M059J (cell line): Measurements from ENCODE around the gene SLC25A34. TPM values are rescaled to one million over a fixed set of nuclear protein-coding genes. Genes with fewer than 3 reads are reported as not detected.

ENCODE experiments used
- DNase-seq: peaks from one replicate; pipeline ENCODE4 v3.0.0-alpha.2; 2012; ENCODE audit warnings: low read depth
- total RNA-seq: library from RNA; depleted of rRNA; stranded (reverse); fragments of >200 nt; shearing (Covaris generic); gene quantifications from 2 replicates; pipeline ENCODE4 v1.2.3, GENCODE V29; 2014

Gene SLC25A34
- total RNA-seq, 1 experiment from 2014 or later = 0.27 TPM

DNA sequence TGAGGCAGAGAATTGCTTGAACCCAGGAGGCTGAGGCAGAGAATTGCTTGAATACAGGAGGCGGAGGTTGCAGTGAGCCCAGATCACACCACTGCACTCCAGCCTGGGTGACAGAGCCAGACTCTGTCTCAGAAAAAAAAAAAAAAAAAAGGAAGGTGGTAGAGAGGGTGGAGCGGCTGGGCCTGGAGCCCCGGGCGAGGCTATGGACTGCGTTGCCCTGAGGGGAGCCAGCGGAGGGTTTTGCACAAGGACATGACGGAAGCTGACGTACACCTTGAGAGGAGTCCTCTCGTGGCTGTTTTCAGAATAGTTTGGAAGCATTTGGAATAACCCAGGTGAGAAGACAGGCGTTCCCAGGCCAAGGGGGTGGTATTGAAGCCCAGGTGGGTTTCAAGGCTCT lies 15.7 kb downstream of the SLC25A34 start:
- no peak for DNase-seq

DNA sequence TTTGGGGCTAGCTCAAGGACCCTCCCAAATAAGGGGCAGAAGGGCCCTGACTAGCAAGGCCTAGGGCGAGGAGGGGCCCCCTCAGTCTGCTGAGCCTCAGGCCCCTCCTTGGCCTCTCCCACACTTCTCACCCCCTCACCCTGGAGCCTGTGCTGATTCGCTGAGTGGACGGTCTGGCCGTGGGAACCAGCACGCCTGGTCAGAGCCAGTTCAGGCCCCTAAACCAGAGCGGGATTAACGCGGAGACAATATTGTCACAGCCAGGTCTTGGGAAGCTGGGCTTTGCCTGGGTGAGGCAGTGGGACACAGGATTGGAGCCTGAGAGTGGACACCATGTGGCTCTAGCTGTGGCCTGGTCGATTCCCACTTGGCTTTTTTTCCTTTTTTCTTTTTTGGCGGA lies 17.7 kb downstream of the SLC25A34 start:
- no peak for DNase-seq

DNA sequence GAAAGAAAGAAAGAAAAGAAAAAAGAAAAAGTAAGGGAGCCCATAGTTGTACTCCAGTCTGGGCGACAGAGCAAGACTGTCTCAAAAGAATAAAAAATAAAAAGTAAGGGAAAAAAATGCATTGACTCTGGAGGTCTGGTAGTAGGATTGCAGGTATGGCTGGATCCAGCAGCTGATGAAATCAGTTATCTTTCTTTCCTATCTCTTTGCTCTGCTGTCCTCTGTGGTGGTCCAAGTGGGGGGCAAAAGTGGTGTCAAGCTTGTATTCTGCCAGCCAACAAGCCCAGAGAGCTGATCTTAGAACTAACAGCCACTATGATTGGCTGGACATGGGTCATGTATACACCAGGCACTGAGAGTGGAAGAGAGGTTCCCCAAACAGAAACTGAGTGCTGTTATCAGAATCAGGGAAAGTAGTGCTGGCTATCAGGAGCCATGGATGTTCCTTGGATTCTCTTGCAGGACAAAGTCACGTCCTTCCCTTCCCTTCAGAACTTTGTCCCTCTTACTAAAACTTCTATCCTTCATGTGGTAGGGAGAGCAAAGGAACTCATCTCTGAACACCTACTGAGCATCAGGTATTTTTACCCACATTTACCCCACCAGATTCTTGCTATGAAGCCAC lies 19.1 kb downstream of the SLC25A34 start:
- DNase-seq = no peak

DNA sequence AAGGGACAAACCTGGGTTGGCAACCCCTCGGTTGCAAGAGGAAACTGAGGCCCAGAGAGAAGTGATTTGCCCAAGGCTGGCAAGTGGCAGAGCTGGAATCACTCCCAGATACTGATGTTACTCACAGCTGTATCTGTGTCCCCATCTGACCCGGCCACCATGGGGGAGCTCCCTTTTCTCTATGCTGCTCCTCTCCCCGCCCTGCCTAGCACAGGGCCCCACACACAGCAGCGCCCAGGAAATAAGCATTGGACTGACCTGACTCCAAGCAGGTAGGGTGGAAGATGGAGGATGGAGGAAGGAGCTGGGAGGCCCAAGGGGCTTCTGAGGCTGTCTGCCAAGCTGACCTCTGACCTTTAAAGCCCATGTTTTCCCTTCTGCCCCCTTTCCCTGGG lies 19.6 kb downstream of the SLC25A34 start:
- DNase-seq = peak; percentile 52

DNA sequence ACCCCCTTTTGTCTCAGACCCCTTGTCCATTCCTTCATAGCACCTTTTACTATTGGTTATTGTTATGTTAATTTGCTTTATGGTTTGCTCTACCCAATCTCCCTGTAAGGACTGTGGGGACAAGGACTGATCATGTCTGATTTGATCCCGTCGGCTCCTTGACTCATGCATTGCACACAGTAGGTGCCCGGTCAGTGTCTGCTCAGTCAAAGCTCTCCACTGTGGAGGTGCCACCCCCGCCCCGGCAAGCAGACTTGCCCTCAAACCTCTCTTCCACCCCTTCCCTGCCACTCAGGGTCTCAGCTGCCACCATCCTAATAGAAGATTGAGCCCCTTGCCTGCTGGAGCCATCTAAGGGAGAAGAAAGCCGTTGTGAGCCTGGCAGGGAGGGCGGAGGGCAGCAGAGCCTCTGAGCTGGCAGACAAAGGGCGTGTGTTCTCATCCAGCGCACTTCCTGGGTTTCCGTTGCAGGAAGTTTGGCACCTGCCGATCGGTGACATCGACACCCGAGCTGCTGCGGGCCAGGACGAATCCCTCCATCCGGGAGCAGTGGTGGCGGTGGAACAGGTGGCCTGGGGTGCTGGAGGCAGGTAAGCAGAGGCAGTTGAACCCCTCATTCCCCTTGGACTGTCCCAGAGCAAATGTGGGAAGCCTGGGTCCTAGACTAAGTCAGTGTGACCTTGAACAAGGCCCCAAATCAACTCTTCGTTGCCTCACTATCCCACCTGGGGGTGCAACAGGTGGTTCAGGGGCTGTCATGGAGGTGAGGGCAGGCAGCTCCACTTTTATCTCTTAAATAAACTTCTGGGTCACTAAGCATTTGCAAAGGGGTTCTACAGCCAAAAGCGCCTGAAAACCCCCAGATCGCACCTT lies 20.3 kb downstream of the SLC25A34 start:
- peak; percentile 35 for DNase-seq

DNA sequence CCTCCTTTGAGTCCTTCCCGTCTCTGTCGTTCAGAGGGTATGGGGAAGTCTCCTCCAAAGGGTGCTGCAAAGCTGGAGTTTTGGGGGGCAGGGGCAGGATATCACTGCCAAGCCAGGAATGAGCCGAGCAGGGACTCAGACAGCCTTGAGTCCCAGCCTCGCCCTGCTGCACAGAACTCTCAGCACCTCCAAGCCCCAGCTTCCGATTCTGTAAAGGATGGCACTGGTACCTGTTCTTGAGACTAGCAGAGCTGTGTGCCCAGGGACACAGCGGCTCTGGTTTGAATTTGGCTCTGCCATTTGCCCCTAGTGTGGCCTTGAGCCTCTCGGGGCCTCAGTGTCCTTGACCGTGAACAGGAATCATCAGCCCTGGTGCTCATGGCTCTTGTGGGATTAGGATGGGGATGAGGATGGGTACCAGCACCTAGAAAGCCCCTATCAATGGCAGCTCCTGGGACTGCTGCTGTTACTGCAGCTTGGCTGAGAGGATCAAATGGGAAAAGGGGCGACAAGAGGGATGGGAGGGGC lies 21.0 kb downstream of the SLC25A34 start:
- DNase-seq = no peak

DNA sequence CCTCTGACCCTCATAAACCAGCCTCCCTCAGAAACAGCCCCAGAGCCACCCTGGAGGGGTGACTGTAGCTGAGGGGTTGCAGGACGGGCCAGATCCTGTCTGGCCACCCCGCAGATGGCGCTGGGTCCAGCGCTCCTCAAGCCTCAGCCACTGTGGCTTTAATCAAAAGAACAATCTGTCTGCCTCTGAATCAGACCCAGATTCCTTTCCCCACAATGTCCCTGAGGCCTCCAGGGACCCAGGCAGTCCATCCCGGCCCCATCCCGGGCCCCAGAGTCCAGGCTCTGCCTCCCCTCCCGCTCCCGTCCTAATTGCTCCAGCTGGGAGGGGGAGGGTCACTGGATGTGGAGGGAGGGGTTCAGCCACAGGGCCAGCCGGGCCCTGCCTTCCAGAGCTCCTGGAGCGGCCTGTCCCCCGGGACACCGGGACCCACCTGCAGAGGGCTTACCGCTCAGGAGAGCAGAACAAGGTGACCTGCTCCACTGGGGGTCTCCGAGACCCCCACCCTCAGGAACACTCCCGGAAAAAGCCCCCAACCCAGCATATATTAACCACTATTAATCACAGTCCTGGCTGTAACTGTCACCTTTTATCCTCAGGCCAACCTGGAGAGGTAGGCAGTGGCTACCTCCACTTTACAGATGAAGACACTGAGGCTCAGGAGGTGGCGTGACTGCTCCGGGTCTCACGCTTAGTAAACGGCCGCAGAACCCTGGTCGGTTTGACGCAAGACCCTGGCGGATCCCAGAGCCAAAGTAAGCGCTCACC lies 21.7 kb downstream of the SLC25A34 start:
- DNase-seq = peak; percentile 88

DNA sequence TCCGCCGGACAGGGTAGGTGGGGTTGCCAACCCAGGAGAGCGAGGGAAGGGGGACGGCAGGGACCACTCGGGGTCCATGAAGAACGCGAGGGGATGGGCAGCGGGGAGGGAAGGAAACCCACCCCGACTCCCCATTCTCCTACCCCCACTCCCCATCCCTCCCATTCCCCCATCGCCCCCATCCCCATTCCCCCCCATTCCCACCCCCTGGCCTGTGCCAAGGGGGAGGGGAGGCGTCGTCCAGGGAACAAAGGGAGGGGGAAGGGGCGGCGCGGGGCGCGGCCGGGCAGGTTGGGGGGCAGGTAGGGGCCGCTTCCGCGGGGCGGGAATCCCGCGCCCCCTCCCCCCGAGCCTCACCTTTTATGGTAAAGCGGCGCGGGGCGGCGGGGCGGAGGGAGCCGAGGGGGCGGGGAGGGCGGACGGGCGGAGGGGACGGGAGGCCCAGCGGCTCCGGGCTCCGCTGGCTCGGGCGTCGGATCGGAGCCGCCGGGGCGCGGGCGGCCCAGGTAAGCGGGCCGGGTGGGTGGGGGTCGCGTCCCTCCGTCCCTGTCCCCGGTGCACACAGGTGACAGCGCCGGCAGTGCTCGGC lies 22.4 kb downstream of the SLC25A34 start, which contains the start of gene FBLIM1:
Gene FBLIM1, plus strand, starts transcription at position 453 of the 589 bp plus-strand sequence. CDS start 6,189 bp downstream, outside the sequence.
- peak; percentile 36 for DNase-seq

DNA sequence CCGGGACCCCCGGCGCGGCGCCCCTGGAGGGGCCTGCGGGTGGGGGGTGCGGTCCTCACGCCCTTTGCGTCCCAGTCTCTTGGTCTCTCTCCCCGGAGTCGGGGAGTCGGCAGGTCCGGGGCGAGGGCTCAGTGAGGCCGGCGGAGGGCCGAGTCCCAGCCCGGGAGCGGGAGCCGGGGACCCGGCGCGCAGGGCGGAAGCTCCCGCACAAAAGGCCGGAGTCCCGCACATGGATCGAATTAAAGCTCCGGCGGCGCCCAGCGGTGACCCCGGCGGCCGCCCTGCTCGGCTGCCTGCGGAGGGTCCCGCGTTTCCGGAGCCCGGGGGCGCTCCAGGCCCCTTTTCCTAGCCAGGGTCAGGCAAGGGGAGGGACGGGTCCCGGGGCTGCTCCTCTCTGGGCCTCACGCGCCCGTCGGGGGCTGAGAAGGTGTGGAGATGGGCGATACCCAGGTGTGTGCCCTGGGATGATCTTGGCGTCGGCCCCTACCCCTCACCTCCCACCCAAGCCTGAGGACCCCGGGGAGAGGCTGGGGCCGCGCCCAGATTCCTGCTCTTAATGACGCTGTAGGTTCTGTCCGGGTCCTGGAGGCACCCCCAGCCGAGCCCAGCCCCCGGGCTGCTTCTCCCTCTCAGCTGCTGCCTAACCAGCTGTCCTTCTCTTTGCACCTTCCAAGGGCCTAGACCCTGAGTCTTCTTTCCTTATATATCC lies 23.0 kb downstream of the SLC25A34 start:
- peak; percentile 36 for DNase-seq

DNA sequence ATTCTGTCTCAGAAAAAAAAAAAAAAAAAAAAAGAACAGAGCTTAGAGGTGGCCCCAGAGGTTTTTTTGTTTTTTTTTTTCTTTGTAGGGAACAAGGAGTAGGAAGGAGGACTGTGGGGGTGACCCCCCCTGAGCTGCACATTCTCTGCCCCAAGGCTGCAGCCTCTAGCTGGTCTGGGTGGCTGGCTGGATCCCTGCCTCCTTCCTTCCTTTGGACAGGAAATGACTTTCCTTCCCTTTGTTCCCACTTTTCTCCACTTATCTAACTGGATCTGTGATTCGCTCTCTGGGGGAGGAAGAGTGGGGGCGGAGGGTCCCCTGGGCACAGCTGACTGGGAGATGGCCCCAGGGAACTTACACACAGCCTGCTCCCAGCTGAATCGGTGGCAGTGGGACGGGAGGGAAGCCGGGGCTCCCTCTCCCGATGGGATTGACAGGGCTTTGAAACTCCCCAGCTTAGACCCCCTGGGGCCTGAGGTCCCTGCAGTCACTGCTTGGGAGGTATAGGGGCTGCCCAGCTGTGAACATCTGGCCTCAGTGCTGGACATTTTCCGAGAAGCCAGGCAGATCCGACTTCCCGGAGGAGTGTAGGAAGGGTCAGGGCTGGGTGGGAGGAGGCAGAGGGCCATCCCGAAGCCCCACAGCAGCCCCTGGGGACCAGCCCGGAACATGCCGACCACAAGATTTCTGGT lies 24.6 kb downstream of the SLC25A34 start:
- DNase-seq = peak; percentile 96

DNA sequence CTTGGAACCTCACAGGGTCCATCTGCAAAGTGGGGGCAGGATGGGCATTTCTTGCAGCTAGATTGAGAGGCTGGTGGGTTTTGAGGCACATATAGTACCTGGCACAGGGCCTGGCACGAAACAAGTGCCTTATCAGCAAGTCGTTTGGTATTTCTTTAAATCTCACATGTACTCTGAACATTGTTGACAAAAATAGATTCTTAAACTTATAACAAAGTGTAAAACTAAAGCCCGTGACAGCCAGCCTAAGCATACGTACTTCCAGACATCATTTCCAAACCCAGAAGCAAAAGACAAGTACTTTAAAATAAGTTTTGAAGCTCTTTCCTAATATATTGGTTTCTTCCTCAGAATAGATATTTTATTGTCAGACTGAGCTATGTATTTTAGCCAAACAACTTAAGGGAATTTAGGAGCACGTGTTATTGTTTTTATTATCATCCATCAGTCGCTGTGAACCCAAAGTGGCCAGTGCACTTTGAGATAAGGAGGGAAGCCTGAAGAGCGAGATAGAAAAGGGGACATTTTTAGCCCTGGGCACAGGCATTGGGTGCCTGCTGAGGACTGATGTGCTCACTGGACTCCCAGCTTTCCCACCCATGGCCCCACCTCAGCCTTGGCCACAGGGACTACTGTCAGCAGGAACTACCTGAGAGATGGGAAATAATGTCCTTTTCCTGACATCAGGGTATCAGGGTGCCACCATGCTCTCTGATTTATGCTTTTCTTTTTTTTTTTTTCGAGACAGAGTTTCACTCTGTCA lies 25.5 kb downstream of the SLC25A34 start:
- DNase-seq = no peak

DNA sequence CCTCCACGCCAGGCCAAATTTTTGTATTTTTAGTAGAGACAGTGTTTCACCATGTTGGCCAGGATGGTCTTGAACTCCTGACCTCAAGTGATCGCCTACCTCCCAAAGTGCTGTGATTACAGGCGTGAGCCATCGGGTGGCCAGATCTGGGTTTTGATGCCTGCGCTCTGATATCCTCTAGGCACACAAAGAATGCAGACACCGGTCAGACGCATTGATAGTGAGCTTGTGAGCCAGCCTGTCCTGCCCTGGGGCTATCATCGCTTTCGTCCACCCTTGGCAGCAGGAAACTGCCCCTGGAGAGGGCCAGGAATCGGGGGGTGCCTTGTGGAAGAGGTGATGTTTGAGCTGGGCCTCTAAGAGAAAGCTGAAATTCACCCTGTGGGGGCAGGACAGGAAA lies 26.5 kb downstream of the SLC25A34 start:
- peak; percentile 84 for DNase-seq

DNA sequence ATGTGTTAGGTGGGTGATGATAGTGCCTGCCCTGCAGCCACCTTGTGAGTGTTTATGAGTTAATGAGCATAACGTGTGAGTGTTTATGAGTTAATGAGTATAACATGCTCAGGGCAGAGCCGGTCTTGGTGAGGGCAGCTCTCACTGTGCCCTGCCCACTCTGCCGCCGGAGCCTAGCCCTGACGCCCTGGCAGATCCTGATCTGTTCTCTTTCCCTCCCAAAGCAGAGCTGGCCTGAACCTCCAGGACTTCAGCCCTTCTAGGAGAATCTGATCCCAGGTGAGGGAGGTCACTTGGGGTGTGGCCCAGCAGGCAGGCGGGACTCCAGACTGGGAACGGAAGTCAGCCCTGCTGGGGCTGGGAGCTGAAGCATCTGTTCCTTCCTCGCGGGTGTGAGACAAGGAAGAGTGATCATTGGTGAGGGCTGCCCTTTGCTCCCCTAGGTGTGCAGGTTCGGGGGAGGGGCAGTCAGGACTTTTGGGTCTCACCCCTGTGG lies 28.3 kb downstream of the SLC25A34 start:
- DNase-seq = peak; percentile 45

DNA sequence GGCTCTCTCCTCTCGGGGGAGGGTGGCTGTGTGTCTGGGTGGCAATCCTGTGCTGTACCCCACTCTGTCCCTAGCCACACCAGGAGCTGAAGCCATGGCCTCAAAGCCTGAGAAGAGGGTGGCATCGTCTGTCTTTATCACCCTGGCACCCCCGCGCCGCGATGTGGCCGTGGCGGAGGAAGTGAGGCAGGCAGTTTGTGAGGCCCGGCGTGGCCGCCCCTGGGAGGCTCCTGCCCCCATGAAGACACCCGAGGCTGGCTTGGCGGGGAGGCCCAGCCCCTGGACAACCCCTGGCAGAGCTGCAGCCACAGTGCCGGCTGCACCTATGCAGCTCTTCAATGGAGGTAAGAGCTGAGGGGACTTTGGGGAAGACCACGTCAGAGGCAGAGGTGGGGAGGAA lies 28.8 kb downstream of the SLC25A34 start:
- DNase-seq = no peak

DNA sequence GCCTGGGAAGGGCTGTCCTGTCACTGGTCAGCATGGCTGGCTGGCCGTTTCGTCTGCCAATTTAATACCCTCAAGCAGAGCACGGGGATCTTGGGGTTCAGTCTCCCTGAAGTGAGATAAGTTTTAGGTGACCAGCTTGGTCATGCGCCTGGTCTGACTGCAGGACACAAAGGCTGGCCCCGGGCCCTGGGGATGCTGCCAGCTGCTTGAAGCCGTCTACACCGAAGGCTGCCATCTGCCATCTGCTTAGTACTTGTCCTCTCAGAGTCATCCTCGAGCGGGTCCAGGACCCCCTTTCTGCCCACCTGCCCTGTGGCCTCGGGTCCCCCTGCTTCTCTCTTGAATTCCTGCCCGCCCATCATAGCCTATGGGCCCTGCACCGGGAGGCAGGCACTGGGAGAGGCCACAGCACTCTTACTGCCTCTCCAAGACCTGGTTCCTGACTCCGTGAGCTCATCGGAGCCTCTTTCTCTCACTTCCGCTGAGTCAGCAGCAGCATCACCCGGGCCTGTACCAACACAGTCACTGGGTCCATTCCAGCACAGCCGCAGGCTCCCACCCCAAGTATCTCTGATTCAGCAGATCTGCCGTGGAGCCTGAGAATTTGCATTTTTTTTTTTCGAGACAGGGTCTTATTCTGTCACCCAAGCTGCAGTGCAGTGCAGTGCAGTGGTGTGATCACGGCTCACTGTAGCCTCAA lies 29.6 kb downstream of the SLC25A34 start:
- DNase-seq = peak; percentile 96

DNA sequence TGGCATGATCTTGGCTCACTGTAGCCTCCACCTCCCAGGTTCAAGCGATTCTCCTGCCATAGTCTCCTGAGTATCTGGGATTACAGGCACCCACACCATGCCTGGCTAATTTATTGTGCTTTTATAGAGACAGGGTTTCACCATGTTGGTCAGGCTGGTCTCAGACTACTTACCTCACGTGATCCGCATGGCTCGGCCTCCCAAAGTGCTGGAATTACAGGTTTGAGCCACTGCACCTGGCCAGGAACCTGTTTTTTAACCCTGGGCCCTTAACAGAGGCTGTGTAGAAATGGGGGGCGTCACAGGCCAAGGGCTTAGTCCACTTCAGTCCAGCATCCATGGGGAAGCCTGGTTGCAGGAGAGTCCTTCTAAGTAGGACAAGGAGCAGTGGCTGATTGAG lies 31.9 kb downstream of the SLC25A34 start:
- DNase-seq = no peak

DNA sequence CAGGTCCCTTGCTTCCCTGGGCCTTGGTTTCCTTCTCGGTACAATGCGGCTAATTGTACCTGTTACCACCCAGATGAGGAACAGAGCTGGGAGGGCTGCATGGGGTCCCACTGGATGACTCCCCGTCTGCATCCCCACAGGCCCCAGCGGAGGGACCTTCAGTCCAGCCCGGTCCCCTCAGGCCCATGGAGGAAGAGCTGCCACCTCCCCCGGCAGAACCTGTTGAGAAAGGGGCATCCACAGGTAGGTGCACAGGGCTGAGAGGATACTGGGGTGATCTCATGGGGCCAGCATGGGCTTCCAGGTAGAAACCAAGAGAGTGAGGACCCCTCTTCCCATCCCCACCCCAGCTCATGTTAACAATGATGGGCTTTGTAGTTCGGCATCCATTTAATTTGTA lies 32.3 kb downstream of the SLC25A34 start:
- no peak for DNase-seq

DNA sequence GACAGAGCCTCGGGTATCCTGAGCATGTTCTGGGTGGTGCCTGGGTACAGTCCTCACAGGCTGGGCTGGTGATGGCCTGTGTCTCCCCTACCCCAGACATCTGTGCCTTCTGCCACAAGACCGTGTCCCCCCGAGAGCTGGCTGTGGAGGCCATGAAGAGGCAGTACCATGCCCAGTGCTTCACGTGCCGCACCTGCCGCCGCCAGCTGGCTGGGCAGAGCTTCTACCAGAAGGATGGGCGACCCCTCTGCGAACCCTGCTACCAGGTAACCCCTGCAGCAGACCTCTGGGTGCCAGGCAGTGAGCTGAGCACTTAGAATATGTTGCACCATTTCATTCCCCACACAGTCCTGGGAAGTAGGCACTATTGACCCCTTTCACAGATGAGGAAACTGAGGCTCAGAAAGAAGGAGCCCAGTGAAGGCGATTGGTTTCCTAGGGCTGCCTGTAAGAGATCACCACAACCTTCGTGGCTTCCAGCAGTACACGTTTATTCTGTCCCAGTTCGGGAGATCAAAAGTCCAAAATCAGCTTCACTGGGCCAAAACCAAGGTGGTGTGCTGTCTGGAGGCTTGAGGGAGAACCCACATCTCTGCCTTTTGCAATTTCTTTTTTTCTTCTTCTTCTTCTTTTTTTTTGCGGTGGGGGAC lies 34.4 kb downstream of the SLC25A34 start:
- no peak for DNase-seq
